Urinary bladder (tissue), 4 donors: ENCODE measurements around the gene CXCR1. TPM values are rescaled to one million over a fixed set of nuclear protein-coding genes. Genes with fewer than 3 reads are reported as not detected.
A peak's percentile ranks its signal among the peaks of the same experiment; 100 is the strongest.

Source experiments
- DNase-seq: peaks from one replicate; pipeline ENCODE4 v3.0.0-alpha.2; 2015; ENCODE audit errors: extremely low spot score
- H3K27ac ChIP-seq: one replicate; pipeline ENCODE4 v1.5.1; 2013; ENCODE audit warnings: low read depth, mild to moderate bottlenecking, moderate library complexity
- H3K36me3 ChIP-seq: one replicate; pipeline ENCODE4 v1.6.1; 2013; ENCODE audit warnings: mild to moderate bottlenecking, moderate library complexity; ENCODE audit not compliant: insufficient read depth
- H3K4me1 ChIP-seq: one replicate; pipeline ENCODE4 v1.6.1; 2013; ENCODE audit warnings: mild to moderate bottlenecking, moderate library complexity; ENCODE audit not compliant: insufficient read depth
- H3K4me3 ChIP-seq: one replicate; pipeline ENCODE4 v1.5.1; 2013; ENCODE audit warnings: low read depth, low read length
- WGBS: extraction: QIAGEN DNeasy Blood & Tissue Kit; methylation state at CpG from one replicate; pipeline ENCODE4 v1.1.7; 2013; 5-methylcytosine and 5-hydroxymethylcytosine counted together
- polyA plus RNA-seq: library from polyadenylated mRNA; stranded (reverse); fragments of 200-250 nt; gene quantifications from one replicate; pipeline ENCODE4 v1.2.3, GENCODE V29; 2013
- total RNA-seq: library from RNA; depleted of rRNA; stranded (reverse); fragments of >200 nt; gene quantifications from one replicate; pipeline ENCODE4 v1.2.3, GENCODE V29; 2014
- donor health status: healthy with polysubstance abuse.
- donor health status: healthy.

Gene CXCR1
- total RNA-seq = 0.26 TPM
- polyA plus RNA-seq = 0.13 TPM

DNA sequence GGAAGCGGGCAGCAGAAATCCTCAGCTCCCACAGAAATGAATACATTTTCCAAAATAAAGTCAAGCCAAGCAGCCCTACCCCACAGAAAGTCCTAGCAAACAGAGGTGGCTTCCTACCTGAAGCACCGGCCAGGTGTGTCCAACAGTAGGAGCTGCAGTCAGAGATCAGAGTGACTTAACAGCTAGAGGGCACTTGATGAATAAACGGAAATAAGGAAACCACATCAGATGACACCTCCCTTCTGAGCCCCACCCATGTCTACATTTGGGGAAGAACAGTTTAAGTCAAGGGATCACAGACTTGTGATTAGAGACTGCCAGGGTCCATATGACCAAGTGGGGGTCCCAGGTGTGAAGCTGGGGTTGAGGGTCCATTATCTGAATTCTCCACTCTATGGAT, at the start of gene CXCR1:
CXCR1 (minus strand) TSS at position 172 of the 400 bp plus-strand sequence. CDS start 1,751 bp downstream, outside the sequence.
- DNase-seq = no peak
- no peak within 1 kb of the TSS for H3K4me3 ChIP-seq
- H3K4me1 ChIP-seq = no peaks in the 10 kb centered on the region
- H3K27ac ChIP-seq = no peak within 1 kb of the TSS
- H3K36me3 ChIP-seq = no peaks in the 10 kb centered on the region
- 58% methylated on average over 3 of the region's 3 CpGs for WGBS

DNA sequence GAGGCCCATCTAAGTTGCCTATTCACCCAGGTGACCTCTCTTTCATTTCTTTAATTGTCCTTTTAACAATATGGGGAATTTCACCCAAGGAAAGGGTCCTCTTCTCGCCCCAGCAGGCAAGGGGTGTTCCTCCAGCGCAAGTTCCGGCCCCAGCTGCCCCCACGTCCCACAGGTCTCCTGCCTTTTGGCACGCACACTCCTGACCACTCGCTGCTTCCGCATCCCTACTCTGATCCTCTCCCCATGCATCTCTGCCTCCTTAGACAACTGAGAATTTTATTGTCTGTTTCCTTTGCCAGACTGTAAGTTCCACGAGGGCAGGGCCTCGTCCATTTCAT, 49.5 kb upstream of the CXCR1 start:
- no peaks in the 10 kb centered on the region for H3K4me1 ChIP-seq
- peak overlapping the region; percentile 98 for H3K27ac ChIP-seq
- no peaks in the 10 kb centered on the region for H3K36me3 ChIP-seq
- peak overlapping the region; percentile 91 for H3K4me3 ChIP-seq
- DNase-seq = no peak
- WGBS = 40% methylated on average over 9 of the region's 9 CpGs

DNA sequence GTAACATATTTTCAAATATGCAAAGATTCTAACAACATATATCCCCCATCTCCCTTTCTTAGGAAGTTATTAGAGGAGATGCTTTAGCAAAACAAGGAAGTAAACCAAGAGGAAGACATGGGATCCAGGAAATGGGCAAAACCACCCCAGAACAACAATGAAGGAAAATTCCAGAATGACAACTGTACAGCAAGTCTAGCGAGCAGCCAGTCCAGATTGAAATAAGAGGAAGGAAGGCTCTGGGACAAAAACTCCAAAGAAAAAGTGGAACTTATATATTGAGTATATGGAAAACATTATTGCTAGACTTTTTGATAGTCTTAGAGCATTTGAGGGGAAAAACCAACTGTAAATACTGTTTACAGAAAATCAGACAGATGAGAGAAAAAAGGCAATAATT, 47.4 kb upstream of the CXCR1 start:
- Histone ChIP-seq H3K4me1 (no peaks in the 10 kb centered on the region), H3K27ac (no peak overlapping the region), H3K4me3 (no peak overlapping the region), H3K36me3 (no peaks in the 10 kb centered on the region)
- WGBS = 86% methylated on average over 1 of the region's 1 CpG
- DNase-seq = no peak

DNA sequence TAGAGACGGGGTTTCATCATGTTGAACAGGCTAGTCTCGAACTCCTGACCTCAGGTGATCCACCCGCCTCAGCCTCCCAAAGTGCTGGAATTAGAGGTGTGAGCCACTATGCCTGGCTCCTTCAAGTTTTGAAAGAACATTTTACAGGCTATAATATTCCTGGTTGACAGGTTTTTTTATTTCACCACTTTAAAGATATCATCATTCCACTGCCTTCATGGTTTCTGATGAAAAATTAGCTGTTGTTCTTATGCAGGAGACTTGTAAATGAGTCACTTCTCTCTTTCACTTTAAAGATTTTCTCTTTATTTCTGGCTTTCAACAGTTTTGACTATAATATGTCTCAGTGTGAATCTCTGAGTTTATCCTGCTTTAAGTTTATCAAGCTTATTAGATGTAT, 42.3 kb upstream of the CXCR1 start:
- H3K36me3 ChIP-seq = no peaks in the 10 kb centered on the region
- no peak overlapping the region for H3K4me3 ChIP-seq
- no peak overlapping the region for H3K27ac ChIP-seq
- WGBS = 97% methylated on average over 3 of the region's 3 CpGs
- no peaks in the 10 kb centered on the region for H3K4me1 ChIP-seq
- no peak for DNase-seq

DNA sequence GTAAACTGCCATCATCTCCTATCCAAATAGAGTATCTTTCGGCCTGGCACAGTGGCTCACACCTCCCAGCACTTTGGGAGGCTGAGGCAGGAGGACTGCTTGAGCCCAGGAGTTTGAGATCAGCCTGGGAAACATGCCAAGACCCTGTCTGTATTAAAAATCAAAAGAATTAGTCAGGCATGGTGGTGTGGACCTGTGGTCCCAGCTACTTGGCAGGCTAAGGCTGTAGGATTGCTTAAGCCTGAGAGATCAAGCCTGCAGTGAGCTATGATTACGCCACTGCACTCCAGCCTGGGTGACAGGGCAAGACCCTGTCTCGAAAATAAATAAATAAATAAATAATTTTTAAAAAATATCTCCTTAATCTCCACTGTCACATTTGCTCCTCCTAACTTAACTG, 35.5 kb upstream of the CXCR1 start:
- no peak for DNase-seq

DNA sequence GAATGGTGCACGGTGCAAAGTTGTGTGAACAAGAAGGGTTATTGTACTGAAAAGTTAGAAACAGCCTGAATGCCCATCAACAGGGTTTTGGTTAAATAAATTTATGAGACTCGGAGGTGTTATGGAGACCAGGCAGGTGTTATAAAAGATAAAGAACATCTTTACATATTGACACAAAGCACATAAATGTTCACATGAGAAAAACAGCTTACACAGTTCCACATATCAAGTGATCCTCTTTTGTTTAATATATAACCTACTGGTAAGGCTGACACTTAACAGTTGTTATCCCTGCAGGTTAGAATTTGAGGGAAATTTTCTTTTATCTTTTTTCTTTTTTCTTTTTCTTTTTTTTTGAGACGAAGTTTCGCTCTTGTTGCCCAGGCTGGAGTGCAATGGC, 30.2 kb upstream of the CXCR1 start:
- no peak for DNase-seq
- WGBS = 83% methylated on average over 4 of the region's 4 CpGs

More for the DNA sequence above, 35.5 kb upstream of the CXCR1 start:
- Histone ChIP-seq H3K27ac (no peak overlapping the region), H3K4me1 (no peaks in the 10 kb centered on the region), H3K4me3 (no peak overlapping the region), H3K36me3 (no peaks in the 10 kb centered on the region)
- WGBS = 90% methylated on average over 3 of the region's 3 CpGs

DNA sequence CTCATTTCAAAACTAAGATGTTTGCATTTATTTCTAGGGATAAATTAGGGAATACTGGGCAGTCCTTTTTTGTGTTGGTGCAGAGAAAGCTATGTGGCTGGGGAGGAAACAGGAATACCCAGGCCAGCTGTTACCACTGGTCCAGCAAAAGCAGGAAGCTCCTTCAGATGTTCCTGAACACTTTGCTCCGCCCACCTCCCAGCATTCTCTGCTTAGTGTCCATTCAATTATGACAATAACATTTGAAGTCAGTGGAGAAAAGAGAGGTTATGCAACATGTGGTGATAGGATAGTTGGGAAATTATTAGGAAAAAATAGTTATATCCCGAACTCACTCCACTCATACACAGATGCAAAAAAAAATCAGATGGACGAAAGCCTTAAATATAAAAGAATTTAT, 28.1 kb upstream of the CXCR1 start:
- 90% methylated on average over 3 of the region's 3 CpGs for WGBS
- no peak for DNase-seq
- Histone ChIP-seq H3K4me3 (no peak overlapping the region), H3K36me3 (no peaks in the 10 kb centered on the region), H3K27ac (no peak overlapping the region), H3K4me1 (no peaks in the 10 kb centered on the region)

More for the DNA sequence above, 30.2 kb upstream of the CXCR1 start:
- H3K4me3 ChIP-seq = no peak overlapping the region
- no peak overlapping the region for H3K27ac ChIP-seq
- no peaks in the 10 kb centered on the region for H3K4me1 ChIP-seq
- H3K36me3 ChIP-seq = no peaks in the 10 kb centered on the region

DNA sequence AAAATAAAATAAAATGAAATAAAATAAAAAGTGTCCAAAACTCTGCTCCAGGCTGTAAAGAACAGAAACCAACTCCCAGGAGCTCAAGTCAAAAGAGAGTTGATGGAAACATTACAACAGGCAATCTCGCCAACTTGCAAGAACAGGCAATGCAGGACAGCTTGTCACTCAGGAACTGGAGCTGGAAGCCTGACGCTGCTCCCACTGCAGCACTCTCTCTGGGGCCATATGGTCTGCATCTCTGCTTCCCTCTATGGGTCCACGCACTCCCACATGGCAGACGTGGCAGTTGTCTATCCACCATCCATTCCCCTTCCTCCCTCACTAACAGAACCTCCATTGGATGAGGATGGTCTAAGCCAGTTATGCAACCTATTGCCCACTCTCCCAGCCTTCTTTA, 26.9 kb upstream of the CXCR1 start:
- no peak for DNase-seq
- Histone ChIP-seq H3K4me1 (no peaks in the 10 kb centered on the region), H3K27ac (no peak overlapping the region), H3K4me3 (no peak overlapping the region), H3K36me3 (no peaks in the 10 kb centered on the region)
- WGBS = 88% methylated on average over 4 of the region's 4 CpGs

DNA sequence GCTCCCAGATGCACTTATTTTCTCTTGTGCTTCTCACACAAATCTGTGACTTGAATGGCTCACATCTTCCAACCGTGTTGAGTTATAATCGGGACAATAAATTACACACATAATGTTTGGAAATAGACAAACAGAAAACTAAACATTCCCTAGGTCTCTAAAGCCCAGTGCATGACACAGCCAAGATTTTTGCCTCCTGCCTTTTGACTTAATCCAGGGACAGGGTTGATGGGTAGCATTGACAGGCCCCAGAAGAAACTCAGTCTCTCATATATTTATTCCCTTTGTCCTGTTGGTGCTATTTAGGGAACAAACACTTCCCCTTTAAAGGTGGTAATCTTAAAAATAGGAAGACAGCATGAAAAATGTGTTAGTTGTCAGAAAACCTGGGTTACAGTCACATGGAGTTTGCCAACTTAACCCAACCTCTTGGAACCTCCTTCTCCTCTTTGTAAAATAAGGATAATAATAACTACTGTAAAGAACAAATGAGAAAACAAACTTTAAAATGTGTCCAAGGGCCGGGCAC, 26.2 kb upstream of the CXCR1 start:
- Histone ChIP-seq H3K4me1 (no peaks in the 10 kb centered on the region), H3K27ac (no peak overlapping the region), H3K4me3 (no peak overlapping the region), H3K36me3 (no peaks in the 10 kb centered on the region)
- no peak for DNase-seq
- WGBS = 35% methylated on average over 3 of the region's 3 CpGs

DNA sequence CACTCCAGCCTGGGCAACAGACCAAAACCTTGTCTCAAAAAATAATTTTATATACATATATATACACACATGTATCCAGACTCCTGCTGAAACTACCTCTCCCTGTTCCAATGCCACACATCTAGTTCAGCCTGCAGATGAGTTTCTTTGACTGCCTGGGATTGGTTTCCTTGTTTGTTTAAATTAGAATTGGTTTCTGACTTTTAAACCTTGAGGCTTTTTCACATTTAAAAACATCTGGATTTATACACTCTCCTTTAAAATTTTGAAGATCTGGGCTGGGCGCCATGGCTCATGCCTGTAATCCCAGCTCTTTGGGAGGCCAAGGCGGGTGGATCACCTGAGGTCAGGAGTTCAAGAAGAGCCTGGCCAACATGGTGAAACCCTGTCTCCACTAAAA, 21.8 kb upstream of the CXCR1 start:
- Histone ChIP-seq H3K36me3 (no peaks in the 10 kb centered on the region), H3K27ac (no peak overlapping the region), H3K4me3 (no peak overlapping the region), H3K4me1 (peaks cover 2% of the 10 kb centered on the region)
- DNase-seq = no peak
- 70% methylated on average over 2 of the region's 2 CpGs for WGBS

DNA sequence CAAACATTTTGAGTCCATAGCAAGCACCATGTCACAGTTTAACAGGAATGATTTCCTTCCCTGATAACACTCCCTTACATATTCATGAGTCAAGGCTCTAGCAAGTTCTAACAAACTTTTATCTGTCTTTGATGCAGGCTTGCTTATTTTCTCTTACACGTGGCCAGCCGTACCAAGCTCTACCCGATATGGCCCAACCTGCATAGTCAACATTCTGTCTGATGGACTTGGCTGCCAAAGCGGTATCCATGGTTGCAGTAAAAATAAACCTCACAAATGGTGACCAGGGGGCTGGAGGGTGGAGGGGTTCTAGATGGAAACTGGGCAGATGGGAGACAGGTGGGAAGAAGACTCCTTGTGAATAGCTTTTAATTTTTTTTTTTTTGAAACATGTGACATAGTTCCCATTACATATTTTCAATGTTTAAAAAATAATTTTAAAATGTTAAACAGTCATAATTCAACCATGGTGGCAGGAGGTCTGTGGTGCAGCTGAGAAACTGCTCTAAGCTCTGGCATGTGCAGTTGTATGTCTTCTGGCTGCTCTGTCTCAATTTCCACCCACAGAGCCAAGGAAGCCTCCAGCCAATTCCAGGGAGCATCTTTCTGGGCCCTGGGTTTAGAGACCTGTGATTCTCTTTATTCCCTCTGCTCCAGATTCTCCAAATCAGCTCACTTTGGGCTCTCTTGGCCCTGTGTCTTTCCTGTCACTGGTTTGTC, 20.7 kb upstream of the CXCR1 start:
- Histone ChIP-seq H3K4me1 (peaks cover 2% of the 10 kb centered on the region), H3K36me3 (no peaks in the 10 kb centered on the region), H3K4me3 (no peak overlapping the region), H3K27ac (peak overlapping the region; percentile 44)
- DNase-seq = no peak
- WGBS = 25% methylated on average over 4 of the region's 4 CpGs

DNA sequence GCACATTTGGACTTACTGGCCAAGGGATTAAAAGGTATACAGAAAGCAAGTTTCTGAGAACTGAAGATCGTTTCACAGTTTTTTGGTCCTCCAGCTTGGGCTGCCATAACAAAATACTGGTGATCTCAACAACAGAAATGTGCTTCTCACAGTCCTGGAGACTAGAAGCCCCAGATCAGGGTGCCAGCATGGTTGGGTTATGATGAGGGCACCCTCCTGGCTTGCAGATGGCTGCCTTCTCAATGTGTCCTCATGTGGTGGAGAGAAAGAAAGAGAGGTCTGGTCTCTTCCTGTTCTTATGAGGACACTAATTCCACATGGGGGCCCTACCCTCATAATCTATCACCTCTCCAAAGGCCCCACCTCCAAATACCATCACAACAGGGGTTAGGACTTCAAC, 20.1 kb upstream of the CXCR1 start:
- no peak for DNase-seq
- peaks cover 2% of the 10 kb centered on the region for H3K4me1 ChIP-seq
- no peak overlapping the region for H3K4me3 ChIP-seq
- 39% methylated on average over 1 of the region's 1 CpG for WGBS
- H3K27ac ChIP-seq = peak overlapping the region; percentile 44
- H3K36me3 ChIP-seq = no peaks in the 10 kb centered on the region

DNA sequence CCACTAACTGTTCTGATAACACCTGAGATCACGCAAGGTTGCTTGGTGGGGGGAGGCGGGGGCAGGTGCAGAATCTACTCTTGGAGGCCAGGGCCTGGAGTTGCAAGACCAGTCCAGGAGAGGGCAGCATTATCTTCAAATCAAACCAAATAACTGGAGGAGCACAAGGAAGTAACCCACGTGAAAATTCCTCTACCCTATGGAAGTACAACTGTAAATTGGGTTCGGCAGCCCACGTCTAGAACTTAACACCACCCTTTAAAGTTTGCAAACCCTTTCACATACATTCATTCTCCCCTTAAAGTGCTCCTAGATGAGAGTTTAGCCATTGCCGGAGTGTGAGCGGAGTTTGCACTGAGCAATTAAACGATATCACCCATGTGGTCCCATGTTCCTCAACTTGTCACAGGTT, 19.6 kb upstream of the CXCR1 start:
- Histone ChIP-seq H3K4me3 (no peak overlapping the region), H3K4me1 (peaks cover 2% of the 10 kb centered on the region), H3K36me3 (no peaks in the 10 kb centered on the region), H3K27ac (no peak overlapping the region)
- 41% methylated on average over 8 of the region's 8 CpGs for WGBS
- DNase-seq = no peak

DNA sequence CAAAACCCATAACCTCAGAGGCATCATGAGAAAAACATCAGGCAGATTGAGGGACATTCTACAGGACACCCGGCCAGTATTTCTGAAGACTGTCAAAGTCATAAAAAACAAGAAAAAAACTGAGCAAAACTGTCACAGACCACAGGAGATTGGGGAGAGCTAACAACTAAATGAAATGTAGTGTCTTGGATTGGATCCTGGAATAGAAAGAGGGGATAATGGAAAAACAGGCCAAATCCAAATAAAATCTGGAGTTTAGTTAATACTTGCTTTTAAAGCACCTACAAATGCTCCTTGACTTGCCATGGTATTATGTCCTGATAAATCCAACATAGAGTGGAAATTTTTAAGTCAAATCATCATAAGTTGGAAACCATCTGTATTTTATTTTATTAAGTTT, 17.6 kb upstream of the CXCR1 start:
- H3K4me1 ChIP-seq = peaks cover 2% of the 10 kb centered on the region
- no peak for DNase-seq
- no peak overlapping the region for H3K4me3 ChIP-seq
- no peaks in the 10 kb centered on the region for H3K36me3 ChIP-seq
- no peak overlapping the region for H3K27ac ChIP-seq
- WGBS = 85% methylated on average over 1 of the region's 1 CpG
